HG03097 (cell line): ENCODE data around the gene EIF1AX.
"Not testable (repeated sequence)": the region's sequence is repeated elsewhere in the genome, so short reads cannot be mapped to it uniquely, and the experiment has no call there.

Experiments used
- ATAC-seq: cut with Tn5 transposase; IDR thresholded peaks from one replicate; pipeline ENCODE4 v1.9.1; 2021; ENCODE audit not compliant: unreplicated experiment, low FRiP score

The EIF1AX gene

GRCh38 chrX:20128670-20129069 lies 13.0 kb downstream of the EIF1AX start:
- no peak for ATAC-seq

GRCh38 chrX:20127440-20127839 lies 14.2 kb downstream of the EIF1AX start:
- not testable (repeated sequence) for ATAC-seq

- ATAC-seq, result not testable (repeated sequence)
Observed at GRCh38 chrX:20126833-20127232, 14.8 kb downstream of the EIF1AX start.

- ATAC-seq, result no peak
Observed at GRCh38 chrX:20124964-20125363, 16.7 kb downstream of the EIF1AX start.

GRCh38 chrX:20118065-20118824 lies 23.4 kb downstream of the EIF1AX start:
- no peak for ATAC-seq

GRCh38 chrX:20116577-20117240 lies 24.9 kb downstream of the EIF1AX start, which contains the start of gene MAP7D2:
Gene MAP7D2 (minus strand): TSS chrX:20116907. CDS start chrX:20116879, 28 bp downstream.
- ATAC-seq, result no peak

- ATAC-seq, result no peak
Observed at GRCh38 chrX:20116087-20116576, 25.5 kb downstream of the EIF1AX start.

- no peak for ATAC-seq
Observed at GRCh38 chrX:20112022-20112774, 29.4 kb downstream of the EIF1AX start.

GRCh38 chrX:20111271-20111670 lies 30.4 kb downstream of the EIF1AX start:
- ATAC-seq, result no peak

GRCh38 chrX:20101934-20102581 lies 39.6 kb downstream of the EIF1AX start:
- no peak for ATAC-seq

GRCh38 chrX:20091499-20091898 lies 50.1 kb downstream of the EIF1AX start:
- no peak for ATAC-seq

- no peak for ATAC-seq
Observed at GRCh38 chrX:20089845-20090244, 51.8 kb downstream of the EIF1AX start.

GRCh38 chrX:20080277-20080676 lies 61.4 kb downstream of the EIF1AX start:
- no peak for ATAC-seq
